GM12864 (cell line): Measurements from ENCODE around the gene ADCY4.

ENCODE experiments used
- DNase-seq: peaks from one replicate; pipeline ENCODE4 v3.0.0-alpha.2; 2011; ENCODE audit warnings: low read depth
- H3K4me3 ChIP-seq: 2 replicates; pipeline ENCODE4 v1.5.1; 2011; ENCODE audit warnings: mild to moderate bottlenecking, low read depth, low read length, control low read depth
- CTCF ChIP-seq: IDR thresholded peaks from 2 replicates; pipeline ENCODE4 v1.5.1; 2011; ENCODE audit warnings: low read depth, mild to moderate bottlenecking, moderate library complexity, low read length, control low read depth, inconsistent platforms; ENCODE audit errors: missing control alignments

The ADCY4 gene

DNA sequence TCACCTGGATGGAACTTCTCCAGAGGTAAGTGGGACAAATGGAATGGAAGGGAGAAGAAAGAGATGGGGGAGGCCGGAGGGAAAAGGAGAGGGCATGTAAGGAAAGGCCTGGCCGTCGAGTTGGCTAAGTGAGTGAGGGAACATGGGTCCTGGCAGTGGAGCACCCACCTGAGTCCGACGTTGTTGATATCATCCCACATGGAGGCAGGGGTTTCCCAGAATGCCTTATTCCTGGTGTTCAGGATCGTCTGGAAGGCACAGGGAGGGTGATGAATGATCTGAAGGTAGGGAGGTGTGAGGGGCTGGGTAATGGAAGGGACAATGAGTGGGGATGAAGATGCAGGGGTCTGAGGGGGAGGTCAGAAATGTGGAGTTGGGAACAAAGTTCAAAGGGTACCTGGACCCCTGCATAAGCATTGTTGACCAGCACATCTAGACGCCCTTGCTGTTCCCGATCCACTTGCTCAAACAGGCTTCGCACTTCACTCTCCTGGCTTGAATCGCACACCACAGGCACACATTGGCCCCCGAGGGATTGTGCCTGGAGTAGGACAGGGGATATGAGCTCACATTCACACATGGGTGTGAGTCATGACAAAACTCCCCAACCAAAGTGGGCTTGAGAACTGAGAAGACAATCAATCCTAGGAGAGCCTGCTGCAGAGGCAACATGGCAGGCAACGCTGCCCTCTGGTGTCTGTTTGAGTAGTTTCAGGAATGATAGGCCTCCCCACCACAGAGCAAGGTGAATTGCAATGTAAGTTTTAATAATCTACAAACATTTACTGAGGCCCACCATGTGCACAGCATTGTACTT, 38.3 kb downstream of the ADCY4 start:
- no peak overlapping the region for H3K4me3 ChIP-seq
- TF ChIP-seq CTCF = peak; percentile 77
- peak; percentile 67 for DNase-seq

DNA sequence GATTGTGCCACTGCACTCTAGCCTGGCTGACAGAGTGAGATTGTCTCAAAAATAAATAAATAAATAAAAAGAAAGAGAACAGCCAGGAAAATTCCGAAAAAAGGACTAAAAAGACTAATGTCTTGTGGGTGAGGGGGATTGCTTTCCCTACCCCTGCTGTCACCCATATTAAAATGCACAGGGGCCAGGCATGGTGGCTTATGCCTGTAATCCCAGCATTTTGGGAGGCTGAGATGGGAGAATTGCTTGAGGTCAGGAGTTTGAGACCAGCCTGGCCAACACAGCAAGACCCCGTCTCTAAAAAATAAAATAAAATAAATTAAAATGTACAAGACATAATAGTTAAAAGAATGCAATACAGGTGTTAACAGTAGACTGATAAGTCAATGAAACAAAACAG, 41.3 kb downstream of the ADCY4 start:
- DNase-seq = no peak
- no peak overlapping the region for H3K4me3 ChIP-seq

GRCh38 chr14:24292118-24292807, 42.6 kb downstream of the ADCY4 start:
- no peak overlapping the region for H3K4me3 ChIP-seq
- DNase-seq = no peak
- TF ChIP-seq CTCF = no peak

More for the DNA sequence above, 41.3 kb downstream of the ADCY4 start:
- TF ChIP-seq CTCF = no peak

DNA sequence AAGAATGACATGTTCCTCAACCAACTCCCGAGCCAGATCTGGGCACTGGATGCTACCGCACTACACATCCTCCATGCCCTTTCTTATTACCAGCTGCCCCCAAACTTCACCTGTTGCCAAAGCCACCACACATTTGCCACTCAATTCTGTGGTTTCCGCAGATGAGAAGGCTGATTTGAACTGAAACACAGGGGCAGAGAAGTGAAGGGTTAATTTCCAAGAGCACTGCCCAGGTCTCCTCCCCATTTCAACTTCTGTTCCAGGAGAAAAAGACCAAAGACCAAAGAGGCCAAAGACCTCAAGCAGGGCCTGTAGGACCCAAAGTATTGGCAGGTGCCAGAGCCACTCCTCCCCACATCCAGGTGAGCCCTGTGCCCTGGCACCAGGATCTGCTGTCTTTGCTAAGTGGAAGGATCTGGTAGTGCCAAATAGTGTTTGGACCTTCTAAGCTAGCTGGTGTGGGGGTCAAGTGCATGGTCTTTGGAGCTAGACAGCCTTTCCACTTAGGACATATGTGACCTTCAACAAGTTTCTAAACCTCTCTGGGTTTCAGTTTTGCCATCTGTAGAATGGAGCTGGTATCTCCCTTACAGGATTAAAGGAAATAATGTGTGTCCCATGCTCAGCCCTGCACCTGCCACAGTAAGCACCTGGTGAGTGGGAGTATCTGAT, 43.3 kb downstream of the ADCY4 start:
- no peak for TF ChIP-seq CTCF
- H3K4me3 ChIP-seq = no peak overlapping the region
- DNase-seq = no peak

GRCh38 chr14:24290746-24291145, 44.1 kb downstream of the ADCY4 start:
- no peak for TF ChIP-seq CTCF
- H3K4me3 ChIP-seq = no peak overlapping the region
- DNase-seq = no peak

DNA sequence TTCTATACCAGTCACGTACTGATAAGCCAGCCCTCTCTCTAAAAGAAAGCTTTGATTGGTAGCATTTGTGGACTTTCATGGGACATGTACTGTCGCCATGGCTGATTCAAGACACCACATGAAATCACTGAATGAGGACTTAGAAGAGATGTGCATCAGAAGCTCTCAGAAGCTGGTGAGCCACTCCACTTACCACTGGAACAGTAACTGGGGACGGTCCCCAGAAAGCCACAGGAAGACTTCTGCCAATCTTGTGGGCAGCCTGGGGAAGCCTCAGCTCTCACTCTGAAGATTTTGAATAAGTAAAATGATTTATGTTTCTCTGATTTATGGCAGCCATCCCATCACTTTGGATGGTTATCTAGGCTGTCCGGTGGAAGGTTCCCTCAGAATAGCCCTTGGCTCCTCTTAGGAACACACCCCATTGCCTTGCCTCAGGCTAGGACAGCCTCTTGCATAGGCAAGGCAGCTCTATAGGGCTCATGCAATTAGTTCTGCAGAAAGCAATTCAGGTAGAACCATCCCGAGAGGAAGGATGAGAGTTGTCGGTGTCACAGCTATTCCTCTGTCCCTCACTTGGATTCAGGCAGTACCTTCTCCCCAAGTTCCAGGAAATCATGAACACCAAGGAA, 45.1 kb downstream of the ADCY4 start:
- DNase-seq = no peak
- no peak for TF ChIP-seq CTCF
- no peak overlapping the region for H3K4me3 ChIP-seq
